OCI-LY3 (cell line): Measurements from ENCODE around the gene DPF3.

Source experiments
- H2AFZ ChIP-seq: fragments of 200-600, 300-600 bp; shearing (Covaris generic); 2 replicates; pipeline ENCODE4 v1.6.0; 2014; ENCODE audit warnings: antibody characterized with exemption, low read depth, low read length
- H3K27ac ChIP-seq: fragments of 200-600, 300-600 bp; sonication (generic); 2 replicates; pipeline ENCODE4 v1.5.1; 2014; ENCODE audit warnings: mild to moderate bottlenecking, low read length, moderate library complexity, mixed read lengths
- H3K27me3 ChIP-seq: fragments of 200-600, 300-600 bp; sonication (generic); 2 replicates; pipeline ENCODE4 v1.6.1; 2014; ENCODE audit warnings: low read depth, low read length, mixed read lengths
- H3K36me3 ChIP-seq: fragments of 200-600, 300-600 bp; sonication (generic); replicated peaks from 2 replicates; pipeline ENCODE3; 2014; ENCODE audit warnings: low read depth, low read length, mixed read lengths
- H3K4me1 ChIP-seq: fragments of 300-600, 200-600 bp; sonication (generic); 2 replicates; pipeline ENCODE4 v1.6.1; 2014; ENCODE audit warnings: low read length, mixed read lengths
- H3K4me2 ChIP-seq: fragments of 200-600, 300-600 bp; sonication (generic); 2 replicates; pipeline ENCODE4 v1.6.1; 2014; ENCODE audit warnings: low read length, mixed read lengths
- H3K4me3 ChIP-seq: fragments of 300-600, 200-600 bp; sonication (generic); 2 replicates; pipeline ENCODE4 v1.5.1; 2014; ENCODE audit warnings: antibody characterized with exemption, mild to moderate bottlenecking, low read length, moderate library complexity
- H3K79me2 ChIP-seq: fragments of 300-600, 200-600 bp; shearing (Covaris generic); 2 replicates; pipeline ENCODE4 v1.6.1; 2014; ENCODE audit warnings: mild to moderate bottlenecking, low read length, mixed read lengths
- H3K9ac ChIP-seq: fragments of 300-600, 200-600 bp; shearing (Covaris generic); 2 replicates; pipeline ENCODE4 v1.6.0; 2014; ENCODE audit warnings: mild to moderate bottlenecking, low read length, moderate library complexity
- H3K9me3 ChIP-seq: fragments of 200-600, 300-600 bp; shearing (Covaris generic); 2 replicates; pipeline ENCODE4 v1.6.1; 2014; ENCODE audit warnings: low read length, mixed read lengths; ENCODE audit not compliant: insufficient read depth
- H4K20me1 ChIP-seq: fragments of 200-600, 300-600 bp; sonication (generic); 2 replicates; pipeline ENCODE4 v1.6.1; 2016; ENCODE audit warnings: low read length, mixed read lengths; ENCODE audit not compliant: insufficient read depth
- CTCF ChIP-seq: fragments of 200-600, 300-600 bp; sonication (generic); IDR thresholded peaks from 2 replicates; pipeline ENCODE4 v1.5.1; 2014; ENCODE audit warnings: antibody characterized with exemption, low read length, low read depth
- EZH2phosphoT487 ChIP-seq: fragments of 200-600 bp; shearing (Covaris generic); IDR thresholded peaks from 2 replicates; pipeline ENCODE4 v1.6.1; 2018; ENCODE audit warnings: antibody characterized with exemption, mixed run types, low read depth

DPF3 gene

DNA sequence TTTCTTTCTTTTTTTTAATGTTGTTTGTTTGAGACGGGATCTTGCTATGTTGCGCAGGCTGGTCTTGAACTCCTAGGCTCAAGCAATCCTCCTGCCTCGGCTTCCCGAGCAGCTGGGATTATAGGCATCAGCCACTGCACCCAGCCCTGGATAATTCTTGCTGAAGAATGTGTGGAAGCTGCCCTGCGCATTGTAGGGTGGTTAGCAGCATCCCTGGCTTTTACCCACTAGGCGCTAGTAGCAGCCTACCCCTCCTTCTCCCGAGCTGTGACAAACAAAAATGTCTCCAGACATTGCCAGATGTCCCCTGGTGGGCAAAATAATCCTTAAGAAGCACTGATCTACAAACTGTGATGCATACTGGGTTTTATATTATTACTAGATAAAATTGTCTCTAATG lies 39.0 kb upstream of the DPF3 start:
- H4K20me1 ChIP-seq: no peaks in the 10 kb centered on the region
- H3K79me2 ChIP-seq: peaks cover 59% of the 10 kb centered on the region
- H2AFZ ChIP-seq: no peak overlapping the region

DNA sequence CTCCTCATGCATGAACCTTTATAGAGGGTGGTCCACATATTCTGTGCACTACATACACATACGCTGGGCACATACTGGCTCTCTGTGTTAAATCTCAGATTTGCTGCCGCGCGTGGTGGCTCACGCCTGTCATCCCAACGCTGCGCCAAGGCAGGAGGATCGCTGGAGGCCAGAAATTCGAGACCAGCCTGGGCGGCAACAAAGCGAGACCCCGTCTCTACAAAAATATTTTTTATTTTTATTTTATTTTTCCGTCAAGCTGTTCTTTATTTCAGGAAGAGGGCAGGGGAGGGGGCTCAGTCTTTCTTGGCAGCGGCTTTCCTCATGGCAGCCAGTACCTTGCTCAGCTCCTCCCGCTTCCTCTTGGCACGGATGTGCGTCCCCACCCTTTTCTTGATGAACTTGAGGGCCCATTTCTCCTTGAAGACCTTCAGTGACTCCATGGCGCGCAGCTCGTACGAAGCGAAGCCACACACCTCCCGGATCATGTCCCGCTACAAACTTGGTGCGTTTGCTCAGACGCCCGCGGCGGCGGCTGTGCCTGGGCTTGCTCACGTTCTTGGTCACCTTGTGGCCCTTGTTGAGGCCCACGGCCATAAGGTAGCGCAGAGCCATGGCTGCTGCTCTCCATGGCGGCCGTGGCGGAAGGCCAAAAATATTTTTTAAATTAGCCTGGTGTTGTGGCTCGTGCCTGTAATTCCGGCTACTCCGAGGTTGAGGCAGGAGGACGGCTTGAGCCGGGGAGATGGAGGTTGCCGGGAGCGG lies 35.6 kb upstream of the DPF3 start:
- TF ChIP-seq CTCF (no peak), EZH2phosphoT487 (no peak)
- Histone ChIP-seq H2AFZ (no peak overlapping the region), H3K79me2 (peaks cover 51% of the 10 kb centered on the region), H3K27ac (no peak overlapping the region), H3K27me3 (no peaks in the 10 kb centered on the region), H3K4me3 (no peak overlapping the region), H3K9ac (no peak overlapping the region), H3K36me3 (no peaks in the 10 kb centered on the region), H4K20me1 (no peaks in the 10 kb centered on the region), H3K4me2 (no peak overlapping the region), H3K9me3 (no peaks in the 10 kb centered on the region), H3K4me1 (peaks cover 8% of the 10 kb centered on the region; the same call in 1 of the 2 replicates)

More for the DNA sequence above, 39.0 kb upstream of the DPF3 start:
- Histone ChIP-seq H3K27ac (no peak overlapping the region), H3K27me3 (no peaks in the 10 kb centered on the region), H3K9ac (no peak overlapping the region), H3K36me3 (no peaks in the 10 kb centered on the region), H3K9me3 (no peaks in the 10 kb centered on the region), H3K4me3 (no peak overlapping the region), H3K4me1 (0 out of 2 replicates have a peak, but pooled peaks cover under 1% of the 10 kb centered on the region), H3K4me2 (no peak overlapping the region)
- no peak for TF ChIP-seq CTCF
- no peak for TF ChIP-seq EZH2phosphoT487

- H3K9ac ChIP-seq: no peak overlapping the region
- no peak overlapping the region for H3K4me2 ChIP-seq
- no peak overlapping the region for H2AFZ ChIP-seq
- H4K20me1 ChIP-seq: no peaks in the 10 kb centered on the region
- H3K27me3 ChIP-seq: no peaks in the 10 kb centered on the region
- no peaks in the 10 kb centered on the region for H3K9me3 ChIP-seq
- H3K4me1 ChIP-seq: peaks cover 8% of the 10 kb centered on the region; the same call in 1 of the 2 replicates
- no peak overlapping the region for H3K27ac ChIP-seq
- peaks cover 48% of the 10 kb centered on the region for H3K79me2 ChIP-seq
- TF ChIP-seq CTCF: no peak
- TF ChIP-seq EZH2phosphoT487: no peak
- H3K36me3 ChIP-seq: no peaks in the 10 kb centered on the region
- no peak overlapping the region for H3K4me3 ChIP-seq
Measured at GRCh38 chr14:72928872-72929271, 35.0 kb upstream of the DPF3 start.

GRCh38 chr14:72926292-72927028 lies 32.6 kb upstream of the DPF3 start, which contains the start of gene DCAF4:
Gene DCAF4, plus strand, starts transcription at chr14:72926464. Its CDS starts 11,515 bp downstream, at chr14:72937979.
- Histone ChIP-seq H3K27me3 (0 out of 2 replicates have a peak, but pooled peaks cover 3% of the 10 kb centered on the region), H3K79me2 (peaks cover 30% of the 10 kb centered on the region), H3K4me2 (peak within 1 kb of the TSS; percentile 90), H4K20me1 (no peaks in the 10 kb centered on the region), H3K4me1 (peaks cover 8% of the 10 kb centered on the region; the same call in 1 of the 2 replicates), H3K9me3 (no peaks in the 10 kb centered on the region), H3K36me3 (no peaks in the 10 kb centered on the region), H2AFZ (peak within 1 kb of the TSS; percentile 62; the same call in 1 of the 2 replicates), H3K9ac (peak within 1 kb of the TSS; percentile 76), H3K4me3 (peak within 1 kb of the TSS; percentile 97), H3K27ac (peak within 1 kb of the TSS; percentile 50)
- no peak for TF ChIP-seq EZH2phosphoT487
- no peak for TF ChIP-seq CTCF
